ENCODE measurements around the gene PLXNB2.

- TF ChIP-seq CTCF (IDR thresholded peaks at IDR 0.05; ENCODE audit: low read depth, low read length, poor library complexity, severe bottlenecking) (no peak), EZH2phosphoT487 (IDR thresholded peaks at IDR 0.05; ENCODE audit: borderline replicate concordance, low read length) (no peak)
Measured at GRCh38 chr22:50319503-50319951, 12.1 kb upstream of the PLXNB2 start.
